GM12801 (cell line): ENCODE measurements around the gene PIGX.

ENCODE experiments used
- CTCF ChIP-seq: IDR thresholded peaks from one replicate; pipeline ENCODE4 v1.5.1; 2011; ENCODE audit warnings: control low read depth; ENCODE audit not compliant: insufficient read length; ENCODE audit errors: extremely low read depth

PIGX gene

GRCh38 chr3:196754091-196754981, 42.2 kb downstream of the PIGX start:
- TF ChIP-seq CTCF: no peak

- no peak for TF ChIP-seq CTCF
Observed at GRCh38 chr3:196756732-196757131, 44.6 kb downstream of the PIGX start.

- no peak for TF ChIP-seq CTCF
Observed at GRCh38 chr3:196757876-196758739, 45.9 kb downstream of the PIGX start.

GRCh38 chr3:196763179-196763578, 51.0 kb downstream of the PIGX start:
- no peak for TF ChIP-seq CTCF

- TF ChIP-seq CTCF: no peak
Observed at GRCh38 chr3:196765454-196765853, 53.3 kb downstream of the PIGX start.

- TF ChIP-seq CTCF: no peak
Observed at GRCh38 chr3:196771067-196771466, 58.9 kb downstream of the PIGX start.

GRCh38 chr3:196772102-196772501, 59.9 kb downstream of the PIGX start:
- TF ChIP-seq CTCF: no peak
